ENCODE measurements around the gene SIRT5.

The SIRT5 gene

GRCh38 chr6:13554929-13555333 is 19.5 kb upstream of the SIRT5 start:
- no peak for DNase-seq

DNA sequence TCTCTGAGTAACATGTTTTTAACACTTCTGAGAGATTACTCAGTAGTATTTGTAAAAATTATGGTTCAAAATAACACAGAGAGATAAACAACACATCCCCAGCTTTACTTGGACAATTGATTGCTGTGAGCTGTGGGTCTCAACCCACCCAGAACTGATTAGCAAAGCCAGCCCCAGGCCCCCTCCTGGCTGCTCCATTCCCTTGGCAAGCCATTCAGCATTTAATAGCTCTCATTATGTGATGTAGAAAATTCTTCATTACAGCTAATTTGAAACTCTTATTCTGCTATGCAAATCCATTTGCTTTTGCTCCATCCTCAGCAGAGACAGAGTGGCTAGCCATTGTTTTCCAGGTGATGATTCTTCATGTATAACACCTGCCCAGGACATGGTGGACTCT is 16.6 kb upstream of the SIRT5 start:
- no peak for DNase-seq

DNA sequence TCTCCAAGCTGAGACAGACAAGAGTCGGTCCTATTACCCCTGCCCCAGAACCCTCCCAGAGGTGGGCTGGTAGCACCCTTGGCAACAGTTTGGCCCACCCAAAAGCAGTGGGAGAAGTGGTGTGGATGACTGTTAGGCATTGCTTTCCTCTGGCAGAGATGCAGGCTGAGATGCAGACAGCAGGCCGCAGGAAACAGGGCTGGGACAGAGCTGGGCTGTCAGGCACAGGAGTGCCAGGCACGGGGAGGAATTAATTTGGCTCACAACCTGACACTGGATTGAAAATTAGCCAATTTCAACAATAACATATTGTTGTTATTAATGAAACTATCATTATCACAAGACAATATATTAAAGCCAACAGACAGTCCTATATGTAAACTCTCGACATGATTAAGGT is 15.7 kb upstream of the SIRT5 start:
- DNase-seq = no peak

DNA sequence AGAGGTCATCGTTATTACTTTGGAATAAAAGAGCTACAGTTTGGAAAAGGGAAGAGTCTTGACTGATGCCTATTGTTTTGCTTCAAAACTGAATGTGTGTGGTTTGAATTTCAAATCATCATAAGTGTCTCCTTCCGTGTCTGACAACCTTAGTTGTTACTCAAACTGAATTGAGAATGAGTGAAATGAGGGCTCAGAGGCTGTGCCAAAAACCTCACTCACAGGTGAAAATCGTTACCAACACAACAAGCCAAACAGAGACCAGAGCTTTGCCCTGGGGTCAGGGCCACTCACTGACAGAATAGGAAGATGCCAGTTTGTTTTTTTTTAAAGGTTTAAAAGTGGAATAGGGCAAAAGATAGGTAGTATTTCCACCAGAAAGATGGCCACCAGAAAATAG is 15.2 kb upstream of the SIRT5 start:
- no peak for DNase-seq

DNA sequence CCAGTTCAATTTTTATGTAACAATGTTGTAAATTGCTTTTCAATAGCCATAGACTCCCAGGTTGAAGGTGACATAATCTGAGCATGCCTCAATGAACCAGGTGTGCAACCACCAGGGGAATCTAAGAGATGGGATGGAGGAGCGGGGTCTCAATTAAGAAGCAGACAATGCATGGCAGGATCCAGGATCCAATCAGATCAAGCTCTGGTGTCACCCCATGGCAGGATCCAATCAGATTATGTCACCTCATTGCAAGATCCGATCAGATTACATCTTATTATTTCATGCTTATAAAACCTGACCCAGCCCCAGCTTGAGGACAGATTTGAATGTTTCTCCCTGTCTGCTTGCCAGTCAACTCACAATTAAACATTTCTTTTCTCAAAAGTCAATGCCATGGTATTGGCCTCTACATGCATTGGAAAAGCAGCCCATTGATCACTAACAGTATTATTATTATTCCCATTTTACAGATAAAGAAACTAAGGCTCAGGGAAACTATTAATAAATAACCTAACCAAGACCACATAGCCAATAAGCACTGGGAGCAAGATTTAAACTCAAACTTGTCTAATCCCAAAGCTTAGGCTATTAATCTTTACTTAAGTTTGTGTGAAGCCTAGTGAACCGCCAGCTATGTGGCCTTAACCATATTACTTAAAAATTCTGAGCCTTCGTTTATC is 14.3 kb upstream of the SIRT5 start:
- DNase-seq = no peak

DNA sequence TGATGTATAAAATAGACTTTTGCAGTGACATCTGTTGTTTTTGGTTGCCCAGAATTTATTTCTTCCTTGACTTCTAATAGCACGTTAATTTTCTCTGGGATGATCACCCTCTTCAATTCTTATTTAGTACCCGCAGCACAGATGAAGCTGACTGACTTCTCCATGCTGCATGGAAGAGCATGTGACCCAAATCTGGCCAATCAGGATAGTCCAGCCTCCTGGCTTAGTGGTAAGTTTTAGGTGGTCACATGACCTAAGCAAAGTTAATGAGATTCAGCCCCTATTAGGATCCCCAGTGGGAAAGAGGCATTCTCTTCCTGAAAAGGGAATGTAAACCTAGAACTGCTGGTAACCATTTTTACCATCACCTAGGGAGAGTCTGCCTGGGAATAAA is 13.8 kb upstream of the SIRT5 start:
- no peak for DNase-seq

GRCh38 chr6:13561624-13562267 is 12.7 kb upstream of the SIRT5 start:
- DNase-seq = no peak

DNA sequence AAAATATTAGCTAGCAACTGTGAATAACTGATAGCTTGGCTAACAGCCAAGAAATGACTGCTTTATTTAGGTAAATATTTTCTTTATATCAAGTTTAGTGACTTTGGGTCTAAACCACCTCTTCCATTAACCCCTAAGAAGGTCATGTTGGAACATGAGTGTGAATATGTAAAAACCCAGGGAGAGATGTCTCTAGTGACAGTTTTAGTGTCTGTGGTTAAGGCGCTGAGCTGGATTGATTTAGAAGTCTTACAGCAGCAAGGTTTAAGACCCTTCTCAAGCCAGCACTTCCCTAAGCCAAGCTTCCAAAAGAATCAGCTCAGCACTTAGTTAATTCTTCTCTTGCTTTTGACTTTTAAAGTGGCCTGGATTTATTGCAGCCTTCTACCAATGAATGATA is 11.4 kb upstream of the SIRT5 start:
- DNase-seq = no peak

DNA sequence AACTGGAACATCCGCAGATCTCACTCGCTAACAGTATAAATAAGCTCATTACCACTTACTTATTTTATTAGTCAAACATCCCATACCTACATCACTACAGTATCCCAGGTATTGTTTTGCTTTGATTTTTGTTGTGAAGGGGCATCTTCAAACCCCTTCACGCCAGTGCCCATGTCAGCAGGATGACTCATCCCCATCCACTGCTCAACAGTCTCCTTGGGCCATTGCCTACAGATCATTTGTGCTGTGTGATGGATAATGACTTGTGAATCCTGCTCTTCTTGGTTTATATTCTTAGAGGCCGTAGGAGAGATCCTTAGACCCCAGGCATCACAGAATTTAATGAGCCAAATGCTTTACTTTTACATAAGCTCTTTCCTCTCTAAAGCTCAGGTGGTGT is 8.5 kb upstream of the SIRT5 start:
- DNase-seq = no peak

DNA sequence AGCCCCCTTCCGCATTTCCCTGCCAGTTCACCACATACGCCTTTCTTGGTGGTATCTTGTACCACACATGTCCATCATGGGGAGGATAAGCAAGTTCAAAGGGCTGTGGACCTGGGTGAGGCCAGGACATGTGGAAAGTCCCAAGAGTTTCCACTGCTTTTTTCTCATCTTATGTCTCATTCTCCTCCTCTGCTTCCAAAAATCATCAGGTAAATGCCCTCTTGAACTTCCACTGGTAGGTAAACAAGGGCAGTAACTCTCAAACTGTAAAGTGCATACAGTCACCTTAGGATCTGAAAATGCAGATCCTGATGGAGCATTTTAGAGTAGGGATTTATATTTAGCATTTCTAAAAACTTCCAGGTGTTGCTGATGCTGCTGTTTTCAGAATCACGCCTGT is 7.9 kb upstream of the SIRT5 start:
- DNase-seq = no peak

DNA sequence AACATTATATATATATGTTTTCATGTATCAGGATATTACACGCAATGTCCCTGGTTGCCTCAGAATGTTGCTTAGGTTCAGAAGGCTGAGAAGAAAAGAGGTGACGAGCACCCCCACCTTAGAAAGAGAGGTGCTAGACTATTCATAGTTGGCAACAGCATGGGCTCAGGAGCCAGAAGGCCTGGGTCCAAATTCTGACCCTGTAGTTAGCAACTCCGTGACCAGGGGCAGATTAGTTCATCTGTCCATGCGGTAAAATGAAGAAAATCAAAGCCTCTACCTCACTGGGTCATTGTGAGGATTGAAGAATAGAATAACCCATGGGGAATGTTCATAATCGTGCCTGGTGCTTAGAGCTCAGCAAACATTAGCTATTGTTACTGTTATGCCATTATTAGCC is 5.4 kb upstream of the SIRT5 start:
- DNase-seq = no peak

DNA sequence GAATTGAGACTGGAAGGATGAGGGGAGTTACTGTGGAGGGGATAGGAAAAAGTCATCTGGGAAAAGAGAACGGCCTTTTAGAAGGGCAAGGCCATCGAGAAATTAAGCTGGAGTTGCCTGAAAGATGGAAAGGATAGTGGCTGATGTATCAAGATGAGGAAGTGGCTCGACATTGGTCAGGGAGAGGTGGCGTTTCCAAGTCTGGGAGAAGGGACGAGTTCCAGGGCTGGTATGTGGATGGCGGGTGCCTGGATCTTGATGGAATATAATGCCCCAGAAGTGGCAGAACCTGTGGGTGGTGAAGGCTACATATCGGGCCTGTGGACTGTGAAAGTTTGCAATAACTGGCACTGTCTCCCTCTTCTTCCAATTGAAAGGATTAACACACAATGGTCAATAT is 2.2 kb upstream of the SIRT5 start:
- no peak for DNase-seq

DNA sequence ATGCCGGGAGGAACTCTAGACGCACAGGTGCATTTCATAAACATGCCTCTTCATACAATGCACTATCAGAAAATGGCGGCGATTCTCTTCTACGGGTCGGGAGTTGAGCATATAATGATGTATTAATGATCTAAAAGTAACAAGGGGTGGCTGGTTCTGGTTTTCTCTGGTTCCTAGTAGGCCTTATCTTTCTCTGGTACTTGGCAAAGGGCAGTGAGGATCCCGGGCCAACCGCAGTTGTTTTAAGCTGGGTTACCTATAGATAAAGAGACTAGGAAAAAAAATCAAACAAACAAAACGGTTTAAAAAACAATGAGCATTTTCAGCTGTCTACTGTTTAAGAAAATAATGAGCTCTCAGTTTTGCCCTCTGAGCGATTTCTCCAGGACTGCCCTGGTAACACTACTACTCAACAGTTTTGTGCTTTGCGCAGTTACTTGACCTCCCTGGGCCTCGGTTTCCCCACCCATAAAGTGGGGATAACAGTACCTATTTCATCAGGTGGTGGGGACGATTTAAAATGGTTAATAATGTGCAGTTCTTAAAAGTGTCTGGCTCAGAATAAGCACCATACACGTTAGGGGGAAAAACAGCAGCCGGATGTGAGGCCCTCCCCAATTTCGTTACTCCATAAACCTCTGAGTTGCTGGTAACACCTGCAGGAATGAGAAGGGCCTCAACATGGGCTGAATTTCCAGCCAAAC is 1.3 kb upstream of the SIRT5 start:
- DNase-seq = no peak

DNA sequence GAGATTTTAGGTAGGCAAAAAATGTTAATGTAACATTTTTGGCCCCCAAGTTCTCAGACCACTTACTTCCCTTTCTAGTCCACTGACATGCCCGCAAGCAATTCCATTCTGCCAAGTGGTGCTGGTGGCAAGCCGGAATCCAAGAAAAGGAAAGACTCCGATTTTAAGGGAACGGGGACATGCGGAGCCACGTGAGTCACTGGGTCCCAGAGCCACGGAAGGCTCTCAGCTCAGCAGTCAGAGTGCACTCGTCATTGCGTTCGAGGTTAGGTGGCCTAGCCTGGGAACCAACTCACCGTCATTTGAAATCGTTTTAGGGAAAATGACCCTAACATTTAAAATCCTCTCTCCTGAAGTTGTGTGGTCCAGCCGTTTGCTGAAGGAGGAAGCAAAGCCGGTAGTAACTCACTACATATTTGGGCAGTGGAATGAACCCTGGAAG is 711 bp upstream of the SIRT5 start:
- peak; percentile 29 to 36 for DNase-seq

- DNase-seq = peak; percentile 90 to 93
Observed at GRCh38 chr6:13574149-13574570, 241 bp upstream of the SIRT5 start.

GRCh38 chr6:13575377-13575775 is 975 bp downstream of the SIRT5 start:
- no peak for DNase-seq

DNA sequence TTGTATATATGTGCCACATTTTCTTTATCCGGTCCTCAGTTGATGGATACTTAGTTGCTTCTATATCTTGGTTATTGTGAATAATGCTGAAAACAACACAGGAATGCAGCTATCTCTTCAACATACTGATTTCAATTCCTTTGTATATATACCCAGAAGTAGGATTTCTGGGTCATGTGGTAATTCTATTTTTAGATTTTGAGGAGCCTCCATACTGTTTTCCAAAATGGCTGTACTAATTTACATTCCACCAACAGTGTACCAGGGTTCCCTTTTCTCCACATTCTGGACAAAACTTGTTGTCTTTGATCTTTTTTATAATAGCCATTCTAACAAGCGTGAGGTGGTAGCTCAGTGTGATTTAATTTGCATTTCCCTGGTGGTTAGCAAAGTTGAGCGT is 1.6 kb downstream of the SIRT5 start:
- no peak for DNase-seq

- DNase-seq = no peak
Observed at GRCh38 chr6:13577926-13578325, 3.5 kb downstream of the SIRT5 start.

DNA sequence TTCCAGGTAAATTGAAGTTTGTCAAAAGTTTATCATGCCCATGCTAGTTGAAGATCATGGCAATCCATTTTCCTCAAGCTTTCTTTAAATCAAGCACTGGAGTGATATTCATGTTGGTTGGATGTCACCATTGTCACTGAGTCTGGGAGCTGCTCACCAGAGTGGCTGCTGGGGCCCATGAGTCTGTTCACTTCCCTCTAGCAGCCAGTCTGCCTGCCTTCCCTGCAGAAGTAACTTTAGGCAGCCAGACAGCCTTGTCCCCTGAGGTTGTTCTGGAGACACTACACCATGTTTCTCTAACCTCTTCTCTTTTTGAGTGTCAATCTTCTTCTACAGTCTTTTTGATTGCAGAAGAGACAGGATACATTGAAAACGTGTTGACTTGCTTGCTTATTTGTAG is 5.5 kb downstream of the SIRT5 start:
- DNase-seq = no peak

GRCh38 chr6:13581700-13582229 is 7.4 kb downstream of the SIRT5 start:
- DNase-seq = no peak

- no peak for DNase-seq
Observed at GRCh38 chr6:13586603-13587542, 12.5 kb downstream of the SIRT5 start.

GRCh38 chr6:13589801-13590200 is 15.4 kb downstream of the SIRT5 start:
- DNase-seq = no peak

All from activated T-cell treated with anti-CD3 and anti-CD28 coated beads, Interleukin-2, amount 50 U/mL, for 48 hours (primary cell).